ENCODE data around the gene OR52W1.

The OR52W1 gene

DNA sequence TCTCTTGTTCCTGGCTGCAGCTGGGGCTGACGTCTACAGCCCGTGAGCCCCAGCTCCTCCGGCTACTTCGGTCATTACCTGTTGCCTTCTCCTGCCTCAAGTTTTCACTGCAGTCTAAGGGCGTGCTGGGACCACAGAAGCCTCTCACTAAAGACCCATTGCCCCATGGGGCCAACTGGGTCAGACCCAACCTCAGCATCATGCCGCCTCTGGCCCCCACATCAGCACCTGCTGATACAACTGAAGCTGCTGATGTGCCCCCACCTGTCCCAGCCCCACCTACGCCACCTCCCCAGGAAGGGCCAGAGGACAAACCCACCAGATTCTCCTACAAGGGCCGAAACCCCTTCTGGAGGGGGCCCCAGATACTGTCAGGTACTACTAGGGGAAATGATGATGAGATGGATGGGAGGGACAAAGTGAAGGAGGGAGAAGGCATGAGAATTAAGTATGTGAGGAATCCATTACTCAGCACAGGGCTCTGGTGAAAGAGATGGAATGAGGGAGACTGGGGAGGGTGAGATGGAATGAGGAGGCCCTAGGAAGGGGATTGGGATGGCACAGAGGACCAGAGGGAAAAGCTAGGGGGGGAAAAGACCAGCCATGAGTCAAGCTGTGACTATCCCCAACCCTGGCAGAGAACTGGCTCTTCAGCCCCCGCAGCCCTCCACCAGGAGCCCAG is 11.4 kb downstream of the OR52W1 start:
- no peak overlapping the region for H3K4me2 ChIP-seq (ENCODE audit: insufficient read depth, low read length)

DNA sequence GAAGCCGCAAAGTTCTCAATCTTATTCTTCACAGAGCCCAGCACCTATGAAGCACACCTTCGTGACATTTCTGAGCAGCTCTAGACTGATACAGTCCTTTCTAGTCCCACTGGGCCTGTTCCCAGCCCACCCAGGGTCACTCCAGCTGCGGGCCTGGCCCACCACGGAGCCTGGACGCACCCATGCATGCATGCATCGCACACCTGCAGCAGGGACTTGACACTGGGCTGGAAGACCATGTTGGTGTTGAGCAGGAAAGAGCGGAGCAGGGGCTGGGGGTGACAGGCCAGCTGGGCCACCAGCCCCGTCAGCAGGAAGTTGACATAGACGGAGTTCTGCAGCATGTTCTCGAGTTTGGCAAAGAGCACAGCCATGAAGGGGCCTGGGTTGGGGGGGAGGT is 15.5 kb downstream of the OR52W1 start:
- H3K79me2 ChIP-seq (ENCODE audit: insufficient read depth, low read length), result no peaks in the 10 kb centered on the region
- H2AFZ ChIP-seq (ENCODE audit: low read depth, low read length), result no peak overlapping the region
- peaks cover 78% of the 10 kb centered on the region for H3K36me3 ChIP-seq (ENCODE audit: insufficient read depth, low read length)
- 0 out of 2 replicates have a peak, but pooled peaks cover under 1% of the 10 kb centered on the region for H4K20me1 ChIP-seq (ENCODE audit: insufficient read depth, low read length)
- DNase-seq, result no peak
- no peaks in the 10 kb centered on the region for H3K4me1 ChIP-seq (ENCODE audit: insufficient read depth, low read length)
- no peaks in the 10 kb centered on the region for H3K27me3 ChIP-seq (ENCODE audit: insufficient read depth, low read length, poor library complexity)
- H3K27ac ChIP-seq (ENCODE audit: low read length), result no peak overlapping the region
- no peak overlapping the region for H3K4me2 ChIP-seq (ENCODE audit: insufficient read depth, low read length)
- no peaks in the 10 kb centered on the region for H3K9me3 ChIP-seq (ENCODE audit: insufficient read depth, low read length, severe bottlenecking)
- TF ChIP-seq EZH2 (IDR thresholded peaks at IDR 0.05; ENCODE audit: borderline replicate concordance, low read depth, low read length, severe bottlenecking), result no peak
- TF ChIP-seq, protein P1, sequence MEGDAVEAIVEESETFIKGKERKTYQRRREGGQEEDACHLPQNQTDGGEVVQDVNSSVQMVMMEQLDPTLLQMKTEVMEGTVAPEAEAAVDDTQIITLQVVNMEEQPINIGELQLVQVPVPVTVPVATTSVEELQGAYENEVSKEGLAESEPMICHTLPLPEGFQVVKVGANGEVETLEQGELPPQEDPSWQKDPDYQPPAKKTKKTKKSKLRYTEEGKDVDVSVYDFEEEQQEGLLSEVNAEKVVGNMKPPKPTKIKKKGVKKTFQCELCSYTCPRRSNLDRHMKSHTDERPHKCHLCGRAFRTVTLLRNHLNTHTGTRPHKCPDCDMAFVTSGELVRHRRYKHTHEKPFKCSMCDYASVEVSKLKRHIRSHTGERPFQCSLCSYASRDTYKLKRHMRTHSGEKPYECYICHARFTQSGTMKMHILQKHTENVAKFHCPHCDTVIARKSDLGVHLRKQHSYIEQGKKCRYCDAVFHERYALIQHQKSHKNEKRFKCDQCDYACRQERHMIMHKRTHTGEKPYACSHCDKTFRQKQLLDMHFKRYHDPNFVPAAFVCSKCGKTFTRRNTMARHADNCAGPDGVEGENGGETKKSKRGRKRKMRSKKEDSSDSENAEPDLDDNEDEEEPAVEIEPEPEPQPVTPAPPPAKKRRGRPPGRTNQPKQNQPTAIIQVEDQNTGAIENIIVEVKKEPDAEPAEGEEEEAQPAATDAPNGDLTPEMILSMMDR (IDR thresholded peaks at IDR 0.05; ENCODE audit: borderline replicate concordance, extremely low read depth, low read length, poor library complexity, severe bottlenecking), result no peak
- ATAC-seq (ENCODE audit: insufficient read depth, low read depth), result no peak
- no peak overlapping the region for H3K4me3 ChIP-seq (ENCODE audit: low read depth in 1 of 2, low read length in 2 of 2)
- H3K9ac ChIP-seq (ENCODE audit: low read depth, low read length), result no peak overlapping the region

More for the DNA sequence above, 11.4 kb downstream of the OR52W1 start:
- H3K36me3 ChIP-seq (ENCODE audit: insufficient read depth, low read length), result peaks cover 51% of the 10 kb centered on the region
- no peaks in the 10 kb centered on the region for H3K4me1 ChIP-seq (ENCODE audit: insufficient read depth, low read length)
- H2AFZ ChIP-seq (ENCODE audit: low read depth, low read length), result no peak overlapping the region
- no peak overlapping the region for H3K9ac ChIP-seq (ENCODE audit: low read depth, low read length)
- ATAC-seq (ENCODE audit: insufficient read depth, low read depth) (no peak), DNase-seq (no peak)
- H3K9me3 ChIP-seq (ENCODE audit: insufficient read depth, low read length, severe bottlenecking), result no peaks in the 10 kb centered on the region
- no peak overlapping the region for H3K27ac ChIP-seq (ENCODE audit: low read length)
- H3K79me2 ChIP-seq (ENCODE audit: insufficient read depth, low read length), result no peaks in the 10 kb centered on the region
- no peak for TF ChIP-seq EZH2 (IDR thresholded peaks at IDR 0.05; ENCODE audit: borderline replicate concordance, low read depth, low read length, severe bottlenecking)
- TF ChIP-seq, protein P1 (IDR thresholded peaks at IDR 0.05; ENCODE audit: borderline replicate concordance, extremely low read depth, low read length, poor library complexity, severe bottlenecking), result no peak
- no peaks in the 10 kb centered on the region for H3K27me3 ChIP-seq (ENCODE audit: insufficient read depth, low read length, poor library complexity)
- no peak overlapping the region for H3K4me3 ChIP-seq (ENCODE audit: low read depth in 1 of 2, low read length in 2 of 2)
- 0 out of 2 replicates have a peak, but pooled peaks cover 3% of the 10 kb centered on the region for H4K20me1 ChIP-seq (ENCODE audit: insufficient read depth, low read length)

DNA sequence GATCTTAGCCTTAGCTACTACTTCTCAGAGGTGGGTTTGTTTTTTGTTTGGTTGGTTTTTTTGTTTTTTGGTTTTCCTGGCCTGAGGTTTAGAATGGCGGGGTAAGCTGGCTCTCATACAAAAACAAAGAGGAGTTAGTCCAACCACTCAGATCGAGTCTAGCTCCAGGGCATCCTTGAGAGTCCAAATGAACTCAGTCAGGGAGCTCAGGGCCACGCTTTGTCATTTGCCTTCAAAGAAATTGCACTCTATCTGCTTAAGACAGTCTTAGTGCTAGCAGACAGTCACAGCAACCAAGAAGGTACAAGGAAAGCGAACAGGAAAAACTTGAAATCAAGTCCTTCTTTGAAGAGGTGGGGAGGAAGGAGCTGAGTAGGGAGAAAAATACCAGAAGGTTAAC is 17.5 kb downstream of the OR52W1 start:
- Histone ChIP-seq H3K27me3 (ENCODE audit: insufficient read depth, low read length, poor library complexity) (no peaks in the 10 kb centered on the region), H3K79me2 (ENCODE audit: insufficient read depth, low read length) (no peaks in the 10 kb centered on the region), H3K4me1 (ENCODE audit: insufficient read depth, low read length) (no peaks in the 10 kb centered on the region), H3K27ac (ENCODE audit: low read length) (no peak overlapping the region), H3K9me3 (ENCODE audit: insufficient read depth, low read length, severe bottlenecking) (no peaks in the 10 kb centered on the region), H3K9ac (ENCODE audit: low read depth, low read length) (no peak overlapping the region), H3K4me3 (ENCODE audit: low read depth in 1 of 2, low read length in 2 of 2) (no peak overlapping the region), H4K20me1 (ENCODE audit: insufficient read depth, low read length) (0 out of 2 replicates have a peak, but pooled peaks cover 2% of the 10 kb centered on the region), H3K4me2 (ENCODE audit: insufficient read depth, low read length) (no peak overlapping the region), H3K36me3 (ENCODE audit: insufficient read depth, low read length) (peaks cover 75% of the 10 kb centered on the region), H2AFZ (ENCODE audit: low read depth, low read length) (no peak overlapping the region)
- TF ChIP-seq EZH2 (IDR thresholded peaks at IDR 0.05; ENCODE audit: borderline replicate concordance, low read depth, low read length, severe bottlenecking), result no peak
- TF ChIP-seq, protein P1 (IDR thresholded peaks at IDR 0.05; ENCODE audit: borderline replicate concordance, extremely low read depth, low read length, poor library complexity, severe bottlenecking), result no peak
- ATAC-seq (ENCODE audit: insufficient read depth, low read depth) (no peak), DNase-seq (no peak)
